Muscle layer of duodenum (tissue), 2 donors: ENCODE data around the gene B2M.

ENCODE experiments used
- H3K27ac ChIP-seq: one replicate; pipeline ENCODE4 v1.7.0; 2013; ENCODE audit warnings: mild to moderate bottlenecking, low read length
- H3K27me3 ChIP-seq: one replicate; pipeline ENCODE4 v1.7.0; 2013; ENCODE audit warnings: low read depth, mild to moderate bottlenecking, control low read depth, low read length
- H3K36me3 ChIP-seq, 2 donors: one replicate each; pipeline ENCODE4 v1.7.0; 2013; ENCODE audit warnings: low read length in 2 of 2, control low read depth in 1 of 2, mild to moderate bottlenecking in 1 of 2; ENCODE audit not compliant: insufficient read depth in 2 of 2, control insufficient read depth in 1 of 2
- H3K4me1 ChIP-seq, 2 donors: one replicate each; pipeline ENCODE4 v1.7.0; 2013; ENCODE audit warnings: low read length in 2 of 2, mild to moderate bottlenecking in 2 of 2, control low read depth in 1 of 2, moderate library complexity in 1 of 2; ENCODE audit not compliant: insufficient read depth in 2 of 2, control insufficient read depth in 1 of 2
- H3K4me3 ChIP-seq, 2 donors: one replicate each; pipeline ENCODE4 v1.7.0; 2013; ENCODE audit warnings: low read length in 2 of 2, low read depth in 1 of 2, mild to moderate bottlenecking in 1 of 2
- H3K9me3 ChIP-seq, 2 donors: one replicate each; pipeline ENCODE4 v1.7.0; 2013; ENCODE audit warnings: low read length in 2 of 2, control low read depth in 1 of 2, mild to moderate bottlenecking in 1 of 2; ENCODE audit not compliant: control insufficient read depth in 1 of 2
- donor health status: healthy.

The B2M gene

GRCh38 chr15:44763187-44763586 is 51.9 kb downstream of the B2M start:
- Histone ChIP-seq H3K27me3 (no peaks in the 10 kb centered on the region), H3K36me3 (no peaks in the 10 kb centered on the region), H3K4me1 (no peaks in the 10 kb centered on the region), H3K9me3 (no peaks in the 10 kb centered on the region), H3K27ac (no peak overlapping the region), H3K4me3 (no peak overlapping the region)

DNA sequence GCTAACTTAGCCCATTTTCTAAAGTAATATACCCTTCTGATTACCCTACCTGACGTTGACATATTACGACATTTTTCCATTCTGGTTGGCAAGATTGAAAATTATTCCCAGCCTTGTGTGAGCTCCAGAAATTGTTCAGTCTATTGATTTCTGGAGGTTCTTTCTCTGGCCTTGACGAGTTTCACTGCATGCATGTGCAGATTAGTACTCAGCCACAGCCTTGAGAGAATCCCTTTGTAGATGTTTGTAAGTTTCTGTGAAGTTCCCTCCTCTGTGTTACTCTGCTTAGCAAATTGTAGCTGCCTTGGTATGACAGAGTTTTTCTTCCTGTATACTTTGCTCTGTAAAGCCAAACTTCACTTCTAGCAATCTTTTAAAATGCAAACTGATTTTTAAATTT is 52.5 kb downstream of the B2M start:
- H3K27ac ChIP-seq = no peak overlapping the region
- no peaks in the 10 kb centered on the region for H3K27me3 ChIP-seq
- H3K36me3 ChIP-seq = no peaks in the 10 kb centered on the region
- H3K4me1 ChIP-seq = no peaks in the 10 kb centered on the region
- H3K4me3 ChIP-seq = no peak overlapping the region
- H3K9me3 ChIP-seq = no peaks in the 10 kb centered on the region

GRCh38 chr15:44765036-44765435 is 53.7 kb downstream of the B2M start:
- no peaks in the 10 kb centered on the region for H3K27me3 ChIP-seq
- no peak overlapping the region for H3K27ac ChIP-seq
- H3K36me3 ChIP-seq = no peaks in the 10 kb centered on the region
- H3K4me3 ChIP-seq = no peak overlapping the region
- no peaks in the 10 kb centered on the region for H3K4me1 ChIP-seq
- H3K9me3 ChIP-seq = no peaks in the 10 kb centered on the region
